Ovary (tissue), 9 donors: ENCODE results near the gene DOCK4. TPM values are rescaled to one million over a fixed set of nuclear protein-coding genes. Genes with fewer than 3 reads are reported as not detected.

Experiments used
- DNase-seq, 5 donors: peaks; one replicate each; pipeline ENCODE4 v3.0.0-alpha.2; 2019 to 2020
- H3K27ac ChIP-seq, 2 donors: fragments of 200-600 bp; one replicate each; pipeline versions ENCODE4 v1.5.1 to v1.8.0; 2019 to 2022
- H3K27me3 ChIP-seq: fragments of 200-600 bp; one replicate; pipeline ENCODE4 v1.8.0; 2022
- H3K36me3 ChIP-seq: fragments of 200-600 bp; sonication (generic); one replicate; pipeline ENCODE4 v1.5.1; 2019
- H3K4me1 ChIP-seq: one replicate; pipeline ENCODE4 v1.8.1; 2013; ENCODE audit warnings: mild to moderate bottlenecking, moderate library complexity; ENCODE audit not compliant: insufficient read depth
- H3K4me3 ChIP-seq: fragments of 200-600 bp; sonication (generic); one replicate; pipeline ENCODE4 v1.5.1; 2017
- H3K9me3 ChIP-seq, 2 donors: fragments of 200-600 bp in 1 of 2; sonication (generic) in 1 of 2; one replicate each; pipeline versions ENCODE4 v1.5.1 to v1.8.1; 2013 to 2019; ENCODE audit warnings: mild to moderate bottlenecking in 1 of 2, moderate library complexity in 1 of 2
- EP300 ChIP-seq: sonication (generic); formaldehyde crosslinking; IDR thresholded peaks from one replicate; pipeline ENCODE4 v1.6.1; 2017; ENCODE audit warnings: antibody characterized with exemption
- POLR2A ChIP-seq: fragments of 450-650 bp; IDR thresholded peaks from one replicate; pipeline ENCODE4 v1.6.1; 2017; ENCODE audit warnings: antibody characterized with exemption, mild to moderate bottlenecking, moderate library complexity
- WGBS, 3 donors: extraction: QIAGEN DNeasy Blood & Tissue Kit in 1 of 3; methylation state at CpG; one replicate each; pipeline versions ENCODE4 v1.1.5 to v1.1.7; 2013 to 2017; 5-methylcytosine and 5-hydroxymethylcytosine counted together
- intact Hi-C, 4 donors: fragments of 100-400 bp; cut with DNase I; formaldehyde crosslinking; loops; one replicate each; pipeline versions ENCODE4 v1.11.0 to v1.15.1; 2022 to 2023
- polyA plus RNA-seq, 2 donors: library from polyadenylated mRNA; stranded (reverse); fragments of 200-250 nt in 1 of 2; fragments of 350-450 nt in 1 of 2; fragmentation: Illumina TruSeq in 1 of 2; extraction: RNeasy Lipid Tissue Mini Kit (QIAGEN cat#74804) in 1 of 2; gene quantifications; one replicate each; pipeline ENCODE4 v1.2.3, GENCODE V29; 2013 to 2014
- total RNA-seq, 7 donors: library from RNA; depleted of rRNA in 2 of 7; stranded (reverse); fragments of >200 nt in 2 of 7; fragmentation: NEBNext Ultra II Directional in 3 of 7; extraction: Animal tissue kit (Norgen Biotek cat#: 25700) in 3 of 7; gene quantifications; one replicate each; pipeline versions ENCODE4 v1.1.0 to v1.2.4, GENCODE V29; 2016 to 2023
- TF ChIP-seq, protein P1 (sequence below), 3 donors: fragments of 450-650 bp in 2 of 3; fragments of 200-600 bp in 1 of 3; IDR thresholded peaks; one replicate each; pipeline versions ENCODE4 v1.5.1 to v1.8.0; 2016 to 2022; ENCODE audit warnings: antibody characterized with exemption in 3 of 3, mild to moderate bottlenecking in 1 of 3
- donor health status: DM: no; HTN: no; CAD: no; lungs with moderate emphysema.
- donor health status: DM: no; HTN: no; CAD: no.
- donor health status: Bipolar disorder and iron deficiency.
- donor health status: DM: yes; HTN: yes; CAD: no.
- donor health status: DM: no; HTN: no; CAD: no.
- donor health status: DM: yes; HTN: yes; CAD: no.

Gene DOCK4
- total and polyA plus RNA-seq, 9 donors, result 9.5 to 39.7 (median 27.3) TPM

DNA sequence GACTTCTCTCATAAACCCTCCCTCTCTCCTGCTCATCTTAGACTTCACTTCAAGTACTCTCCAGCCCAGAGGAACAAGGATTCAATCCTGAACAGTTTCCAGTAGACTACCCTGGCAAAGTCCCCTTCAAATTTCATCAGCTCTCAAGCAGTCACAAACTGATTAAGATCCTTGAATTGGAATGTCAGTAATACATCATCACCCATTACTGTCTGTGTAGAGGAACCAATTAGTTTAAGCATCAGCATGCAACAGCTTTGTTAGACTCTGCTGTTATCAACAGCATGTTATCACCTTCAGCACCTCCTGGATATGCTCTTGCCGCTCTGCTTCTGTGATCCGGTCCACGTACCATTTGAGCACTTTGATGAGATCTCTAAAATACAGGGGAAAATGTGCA lies 336.9 kb downstream of the DOCK4 start:
- no peaks in the 10 kb centered on the region for H3K9me3 ChIP-seq
- WGBS, 3 donors, result 95 to 99% (median 98%) methylated on average over 3 of the region's 3 CpGs
- H3K4me3 ChIP-seq, result no peak overlapping the region
- H3K27ac ChIP-seq, result no peak overlapping the region
- H3K4me1 ChIP-seq, result peaks cover 22% of the 10 kb centered on the region
- no peaks in the 10 kb centered on the region for H3K27me3 ChIP-seq
- no peaks in the 10 kb centered on the region for H3K36me3 ChIP-seq
- no peak for DNase-seq
- TF ChIP-seq, protein P1, sequence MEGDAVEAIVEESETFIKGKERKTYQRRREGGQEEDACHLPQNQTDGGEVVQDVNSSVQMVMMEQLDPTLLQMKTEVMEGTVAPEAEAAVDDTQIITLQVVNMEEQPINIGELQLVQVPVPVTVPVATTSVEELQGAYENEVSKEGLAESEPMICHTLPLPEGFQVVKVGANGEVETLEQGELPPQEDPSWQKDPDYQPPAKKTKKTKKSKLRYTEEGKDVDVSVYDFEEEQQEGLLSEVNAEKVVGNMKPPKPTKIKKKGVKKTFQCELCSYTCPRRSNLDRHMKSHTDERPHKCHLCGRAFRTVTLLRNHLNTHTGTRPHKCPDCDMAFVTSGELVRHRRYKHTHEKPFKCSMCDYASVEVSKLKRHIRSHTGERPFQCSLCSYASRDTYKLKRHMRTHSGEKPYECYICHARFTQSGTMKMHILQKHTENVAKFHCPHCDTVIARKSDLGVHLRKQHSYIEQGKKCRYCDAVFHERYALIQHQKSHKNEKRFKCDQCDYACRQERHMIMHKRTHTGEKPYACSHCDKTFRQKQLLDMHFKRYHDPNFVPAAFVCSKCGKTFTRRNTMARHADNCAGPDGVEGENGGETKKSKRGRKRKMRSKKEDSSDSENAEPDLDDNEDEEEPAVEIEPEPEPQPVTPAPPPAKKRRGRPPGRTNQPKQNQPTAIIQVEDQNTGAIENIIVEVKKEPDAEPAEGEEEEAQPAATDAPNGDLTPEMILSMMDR (IDR thresholded peaks at IDR 0.05), result no peak
- TF ChIP-seq POLR2A (no peak), EP300 (no peak)
- intact Hi-C loops, result no loop called here

DNA sequence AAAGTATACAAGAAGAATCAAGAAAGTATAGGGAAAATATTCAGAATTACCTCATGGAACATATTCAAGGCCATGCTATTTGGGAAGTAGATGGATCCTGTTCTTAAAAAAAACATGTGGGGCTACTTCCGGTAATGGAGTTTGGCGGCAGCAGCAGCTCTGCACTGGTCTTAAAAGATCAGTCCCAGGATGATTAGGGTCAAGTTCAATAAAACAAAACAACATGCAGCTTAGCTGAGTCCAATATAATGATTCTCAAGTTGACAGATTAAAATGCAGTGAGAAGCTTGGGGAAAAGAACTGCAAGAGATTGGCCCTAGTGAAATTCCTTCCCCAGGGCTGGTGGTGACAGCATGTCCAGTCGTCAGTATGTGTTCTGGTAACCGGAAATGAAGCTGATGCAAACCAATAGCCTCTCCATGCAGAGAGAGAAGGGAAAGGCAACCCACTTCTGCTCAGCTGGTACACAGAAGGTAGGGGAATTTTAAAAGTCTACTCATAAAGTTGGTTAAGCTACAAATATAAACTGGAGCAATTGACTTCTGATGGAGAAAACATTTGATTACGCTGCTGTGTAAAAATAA lies 338.8 kb downstream of the DOCK4 start:
- TF ChIP-seq POLR2A, result no peak
- no peak for TF ChIP-seq EP300
- TF ChIP-seq, protein P1 (IDR thresholded peaks at IDR 0.05), result no peak
- Histone ChIP-seq H3K36me3 (no peaks in the 10 kb centered on the region), H3K9me3 (no peaks in the 10 kb centered on the region), H3K4me3 (no peak overlapping the region), H3K27me3 (no peaks in the 10 kb centered on the region), H3K4me1 (peaks cover 11% of the 10 kb centered on the region), H3K27ac (peak overlapping the region in 1 of 2 donors; percentile 22)
- DNase-seq, result no peak
- WGBS, 3 donors, result 46 to 63% (median 49%) methylated on average over 5 of the region's 5 CpGs
- intact Hi-C loops, result no loop called here

- WGBS, 3 donors, result 53 to 66% (median 56%) methylated on average over 2 of the region's 2 CpGs
- no peaks in the 10 kb centered on the region for H3K36me3 ChIP-seq
- no peak for DNase-seq
Measured at GRCh38 chr7:111866787-111867186, 339.4 kb downstream of the DOCK4 start.

DNA sequence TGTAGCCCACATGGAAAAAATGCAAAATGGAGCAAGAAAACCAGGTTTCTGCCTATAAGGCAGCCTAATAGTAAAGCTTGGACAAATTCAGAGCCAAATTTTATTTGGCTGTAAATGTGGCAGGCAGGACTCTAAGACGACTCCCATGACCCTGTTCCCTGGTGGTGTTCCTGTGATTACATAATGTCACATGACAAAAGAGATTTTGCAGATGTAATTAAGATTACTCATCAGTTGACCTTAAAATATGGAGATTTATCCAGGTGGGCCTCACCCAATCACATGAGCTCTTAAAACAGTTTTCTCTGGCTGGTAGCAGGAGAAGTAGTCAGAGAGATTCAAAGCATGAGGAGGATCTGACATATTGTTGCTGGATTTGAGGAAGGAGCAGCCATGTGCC lies 340.8 kb downstream of the DOCK4 start:
- H3K27ac ChIP-seq, result no peak overlapping the region
- no peak for DNase-seq

More at GRCh38 chr7:111866787-111867186, 339.4 kb downstream of the DOCK4 start:
- H3K27me3 ChIP-seq, result no peaks in the 10 kb centered on the region
- intact Hi-C loops, result no loop called here
- H3K4me3 ChIP-seq, result no peak overlapping the region
- no peaks in the 10 kb centered on the region for H3K9me3 ChIP-seq
- peaks cover 11% of the 10 kb centered on the region for H3K4me1 ChIP-seq
- TF ChIP-seq, protein P1 (IDR thresholded peaks at IDR 0.05), result no peak
- TF ChIP-seq POLR2A (no peak), EP300 (no peak)
- H3K27ac ChIP-seq, result peak overlapping the region in 1 of 2 donors; percentile 22

More for the DNA sequence above, 340.8 kb downstream of the DOCK4 start:
- TF ChIP-seq POLR2A, result no peak
- TF ChIP-seq, protein P1 (IDR thresholded peaks at IDR 0.05), result no peak
- no peaks in the 10 kb centered on the region for H3K9me3 ChIP-seq
- H3K27me3 ChIP-seq, result no peaks in the 10 kb centered on the region
- intact Hi-C loops, result no loop called here
- H3K4me1 ChIP-seq, result peaks cover 8% of the 10 kb centered on the region
- 65 to 83% (median 80%) methylated on average over 1 of the region's 1 CpG for WGBS, 3 donors
- no peak overlapping the region for H3K4me3 ChIP-seq
- H3K36me3 ChIP-seq, result no peaks in the 10 kb centered on the region
